Upper lobe of left lung (tissue), 4 donors: ENCODE data around the gene MMD2.

Experiments
- CTCF ChIP-seq, 6 experiments: fragments of 450-650 bp in 4 of 6; fragments of 200-600 bp in 2 of 6; sonication (generic) in 2 of 6; IDR thresholded peaks; one replicate each; pipeline ENCODE4 v1.5.1; 2016 to 2019; ENCODE audit warnings: antibody characterized with exemption in 6 of 6
- EP300 ChIP-seq, 4 donors: sonication (generic); formaldehyde crosslinking; IDR thresholded peaks; one replicate each; pipeline ENCODE4 v1.5.1; 2017; ENCODE audit warnings: antibody characterized with exemption in 4 of 4, control low read depth in 2 of 4
- POLR2A ChIP-seq, 4 donors: fragments of 450-650 bp; IDR thresholded peaks; one replicate each; pipeline ENCODE4 v1.5.1; 2016 to 2017; ENCODE audit warnings: antibody characterized with exemption in 4 of 4, mild to moderate bottlenecking in 2 of 4

GRCh38 chr7:4931943-4932342 lies 27.0 kb downstream of the MMD2 start:
- no peak for TF ChIP-seq POLR2A (IDR thresholded peaks at IDR 0.05)
- no peak for TF ChIP-seq CTCF (IDR thresholded peaks at IDR 0.05)
- no peak for TF ChIP-seq EP300 (IDR thresholded peaks at IDR 0.05)
